ENCODE data around the gene TKFC. TPM values are rescaled to one million over a fixed set of nuclear protein-coding genes. Genes with fewer than 3 reads are reported as not detected.

TKFC gene
- total and polyA plus RNA-seq, 9 of the 15 experiments (the other 6 are each of a cell fraction or from before 2014, with no cell fraction given): 2.0 to 61.7 (median 28.5) TPM

DNA sequence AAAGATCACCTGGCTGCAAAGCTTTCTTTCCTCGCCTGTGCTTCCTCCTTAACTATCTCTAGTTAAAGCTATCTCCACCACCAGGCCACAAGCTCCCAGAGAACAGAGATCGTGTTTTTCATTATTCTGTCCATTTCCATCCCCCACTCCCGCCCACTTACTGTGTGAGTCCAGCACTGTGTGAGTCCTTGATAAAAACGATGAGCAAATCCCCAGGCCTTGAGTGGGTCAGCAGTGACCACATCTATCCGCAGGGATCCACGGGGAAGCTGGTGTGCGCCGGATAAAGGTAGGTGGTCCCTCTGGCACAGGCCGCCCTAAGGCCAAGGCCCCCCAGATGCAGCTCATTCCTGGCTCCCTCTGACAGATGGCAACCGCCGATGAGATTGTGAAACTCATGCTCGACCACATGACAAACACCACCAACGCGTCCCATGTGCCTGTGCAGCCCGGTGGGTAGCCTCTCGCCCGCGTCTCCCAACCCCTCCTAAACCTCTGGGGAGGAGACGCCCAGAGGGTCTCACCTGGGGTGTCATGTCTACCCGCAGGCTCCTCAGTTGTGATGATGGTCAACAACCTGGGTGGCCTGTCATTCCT lies 9.3 kb downstream of the TKFC start (continued):
- TF ChIP-seq, protein P1, sequence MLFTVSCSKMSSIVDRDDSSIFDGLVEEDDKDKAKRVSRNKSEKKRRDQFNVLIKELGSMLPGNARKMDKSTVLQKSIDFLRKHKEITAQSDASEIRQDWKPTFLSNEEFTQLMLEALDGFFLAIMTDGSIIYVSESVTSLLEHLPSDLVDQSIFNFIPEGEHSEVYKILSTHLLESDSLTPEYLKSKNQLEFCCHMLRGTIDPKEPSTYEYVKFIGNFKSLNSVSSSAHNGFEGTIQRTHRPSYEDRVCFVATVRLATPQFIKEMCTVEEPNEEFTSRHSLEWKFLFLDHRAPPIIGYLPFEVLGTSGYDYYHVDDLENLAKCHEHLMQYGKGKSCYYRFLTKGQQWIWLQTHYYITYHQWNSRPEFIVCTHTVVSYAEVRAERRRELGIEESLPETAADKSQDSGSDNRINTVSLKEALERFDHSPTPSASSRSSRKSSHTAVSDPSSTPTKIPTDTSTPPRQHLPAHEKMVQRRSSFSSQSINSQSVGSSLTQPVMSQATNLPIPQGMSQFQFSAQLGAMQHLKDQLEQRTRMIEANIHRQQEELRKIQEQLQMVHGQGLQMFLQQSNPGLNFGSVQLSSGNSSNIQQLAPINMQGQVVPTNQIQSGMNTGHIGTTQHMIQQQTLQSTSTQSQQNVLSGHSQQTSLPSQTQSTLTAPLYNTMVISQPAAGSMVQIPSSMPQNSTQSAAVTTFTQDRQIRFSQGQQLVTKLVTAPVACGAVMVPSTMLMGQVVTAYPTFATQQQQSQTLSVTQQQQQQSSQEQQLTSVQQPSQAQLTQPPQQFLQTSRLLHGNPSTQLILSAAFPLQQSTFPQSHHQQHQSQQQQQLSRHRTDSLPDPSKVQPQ (CRISPR knock-in tag; IDR thresholded peaks at IDR 0.05; ENCODE audit: borderline replicate concordance): no peak
- TF ChIP-seq ZNF444 (CRISPR knock-in tag; IDR thresholded peaks at IDR 0.05): no peak
- TF ChIP-seq SUPT5H (IDR thresholded peaks at IDR 0.05): no peak
- TF ChIP-seq KDM5B (IDR thresholded peaks at IDR 0.05; ENCODE audit: insufficient replicate concordance, low read depth, low read length): no peak
- no peak for TF ChIP-seq ZNF699 (CRISPR knock-in tag; IDR thresholded peaks at IDR 0.05; ENCODE audit: insufficient replicate concordance)
- TF ChIP-seq, protein P2, sequence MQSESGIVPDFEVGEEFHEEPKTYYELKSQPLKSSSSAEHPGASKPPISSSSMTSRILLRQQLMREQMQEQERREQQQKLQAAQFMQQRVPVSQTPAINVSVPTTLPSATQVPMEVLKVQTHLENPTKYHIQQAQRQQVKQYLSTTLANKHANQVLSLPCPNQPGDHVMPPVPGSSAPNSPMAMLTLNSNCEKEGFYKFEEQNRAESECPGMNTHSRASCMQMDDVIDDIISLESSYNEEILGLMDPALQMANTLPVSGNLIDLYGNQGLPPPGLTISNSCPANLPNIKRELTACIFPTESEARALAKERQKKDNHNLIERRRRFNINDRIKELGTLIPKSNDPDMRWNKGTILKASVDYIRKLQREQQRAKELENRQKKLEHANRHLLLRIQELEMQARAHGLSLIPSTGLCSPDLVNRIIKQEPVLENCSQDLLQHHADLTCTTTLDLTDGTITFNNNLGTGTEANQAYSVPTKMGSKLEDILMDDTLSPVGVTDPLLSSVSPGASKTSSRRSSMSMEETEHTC (IDR thresholded peaks at IDR 0.05): no peak
- peak; percentile 71; the same call in 1 of the 2 replicates for TF ChIP-seq NCOA1 (IDR thresholded peaks at IDR 0.05; ENCODE audit: low read depth)
- no peak for TF ChIP-seq SMARCB1 (IDR thresholded peaks at IDR 0.05; ENCODE audit: insufficient read length, low read depth)
- TF ChIP-seq TGIF2 (CRISPR knock-in tag; IDR thresholded peaks at IDR 0.05): no peak
- TF ChIP-seq MEF2A (IDR thresholded peaks at IDR 0.05; ENCODE audit: control insufficient read depth, low read depth, low read length): peak; percentile 31; the same call in 1 of the 2 replicates
- TF ChIP-seq TRIM28 (IDR thresholded peaks at IDR 0.05): 0 out of 2 replicates have a peak, but pooled peaks have one; percentile 42
- TF ChIP-seq, protein P3, sequence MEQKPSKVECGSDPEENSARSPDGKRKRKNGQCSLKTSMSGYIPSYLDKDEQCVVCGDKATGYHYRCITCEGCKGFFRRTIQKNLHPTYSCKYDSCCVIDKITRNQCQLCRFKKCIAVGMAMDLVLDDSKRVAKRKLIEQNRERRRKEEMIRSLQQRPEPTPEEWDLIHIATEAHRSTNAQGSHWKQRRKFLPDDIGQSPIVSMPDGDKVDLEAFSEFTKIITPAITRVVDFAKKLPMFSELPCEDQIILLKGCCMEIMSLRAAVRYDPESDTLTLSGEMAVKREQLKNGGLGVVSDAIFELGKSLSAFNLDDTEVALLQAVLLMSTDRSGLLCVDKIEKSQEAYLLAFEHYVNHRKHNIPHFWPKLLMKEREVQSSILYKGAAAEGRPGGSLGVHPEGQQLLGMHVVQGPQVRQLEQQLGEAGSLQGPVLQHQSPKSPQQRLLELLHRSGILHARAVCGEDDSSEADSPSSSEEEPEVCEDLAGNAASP (IDR thresholded peaks at IDR 0.05): no peak
- TF ChIP-seq TAF9B (IDR thresholded peaks at IDR 0.05; ENCODE audit: partially characterized antibody): peak; percentile 31
- no peak for TF ChIP-seq CBX8 (IDR thresholded peaks at IDR 0.05; ENCODE audit: borderline replicate concordance, extremely low read depth, low read depth, low read length, poor library complexity, severe bottlenecking)
- TF ChIP-seq, protein P4, sequence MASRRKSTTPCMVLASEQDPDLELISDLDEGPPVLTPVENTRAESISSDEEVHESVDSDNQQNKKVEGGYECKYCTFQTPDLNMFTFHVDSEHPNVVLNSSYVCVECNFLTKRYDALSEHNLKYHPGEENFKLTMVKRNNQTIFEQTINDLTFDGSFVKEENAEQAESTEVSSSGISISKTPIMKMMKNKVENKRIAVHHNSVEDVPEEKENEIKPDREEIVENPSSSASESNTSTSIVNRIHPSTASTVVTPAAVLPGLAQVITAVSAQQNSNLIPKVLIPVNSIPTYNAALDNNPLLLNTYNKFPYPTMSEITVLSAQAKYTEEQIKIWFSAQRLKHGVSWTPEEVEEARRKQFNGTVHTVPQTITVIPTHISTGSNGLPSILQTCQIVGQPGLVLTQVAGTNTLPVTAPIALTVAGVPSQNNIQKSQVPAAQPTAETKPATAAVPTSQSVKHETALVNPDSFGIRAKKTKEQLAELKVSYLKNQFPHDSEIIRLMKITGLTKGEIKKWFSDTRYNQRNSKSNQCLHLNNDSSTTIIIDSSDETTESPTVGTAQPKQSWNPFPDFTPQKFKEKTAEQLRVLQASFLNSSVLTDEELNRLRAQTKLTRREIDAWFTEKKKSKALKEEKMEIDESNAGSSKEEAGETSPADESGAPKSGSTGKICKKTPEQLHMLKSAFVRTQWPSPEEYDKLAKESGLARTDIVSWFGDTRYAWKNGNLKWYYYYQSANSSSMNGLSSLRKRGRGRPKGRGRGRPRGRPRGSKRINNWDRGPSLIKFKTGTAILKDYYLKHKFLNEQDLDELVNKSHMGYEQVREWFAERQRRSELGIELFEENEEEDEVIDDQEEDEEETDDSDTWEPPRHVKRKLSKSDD (conservative IDR thresholded peaks at IDR 0.05; ENCODE audit: low read length): no peak

Data from K562 (cell line).